HL-60 (cell line): ENCODE data around the gene ZG16B.

Experiments used
- CTCF ChIP-seq: IDR thresholded peaks from one replicate; pipeline ENCODE4 v1.5.1; 2011; ENCODE audit warnings: low read length, control low read depth, inconsistent platforms; ENCODE audit not compliant: insufficient read depth
- GABPA ChIP-seq: IDR thresholded peaks from 2 replicates; pipeline ENCODE4 v1.6.1; 2012; ENCODE audit warnings: low read depth
- POLR2AphosphoS5 ChIP-seq: IDR thresholded peaks from 2 replicates; pipeline ENCODE4 v1.6.1; 2012; ENCODE audit warnings: low read depth

GRCh38 chr16:2842340-2843000, 12.4 kb downstream of the ZG16B start:
- TF ChIP-seq POLR2AphosphoS5 (no peak), CTCF (no peak), GABPA (peak; percentile 85)
